Thyroid gland (tissue), 4 donors: ENCODE results near the gene HDAC11. TPM values are rescaled to one million over a fixed set of nuclear protein-coding genes. Genes with fewer than 3 reads are reported as not detected.

Experiments
- DNase-seq, 2 donors: peaks; one replicate each; pipeline ENCODE4 v3.0.0-alpha.2; 2019
- H3K27ac ChIP-seq, 3 donors: fragments of 200-600 bp; sonication (generic); 1 replicate in 2 of 3; 2 replicates in 1 of 3; pipeline ENCODE4 v1.5.1; 2016 to 2019; ENCODE audit warnings: mild to moderate bottlenecking in 1 of 3, moderate library complexity in 1 of 3
- H3K27me3 ChIP-seq: fragments of 200-600 bp; sonication (generic); one replicate; pipeline ENCODE4 v1.5.1; 2019
- H3K36me3 ChIP-seq, 2 donors: fragments of 200-600 bp; sonication (generic); one replicate each; pipeline ENCODE4 v1.5.1; 2016 to 2019
- H3K4me1 ChIP-seq, 2 donors: fragments of 200-600 bp; sonication (generic); one replicate each; pipeline ENCODE4 v1.5.1; 2017 to 2019
- H3K4me3 ChIP-seq, 3 donors: fragments of 200-600 bp; sonication (generic); replicated peaks in 1 of 3; 1 replicate in 2 of 3; 2 replicates in 1 of 3; pipeline ENCODE4 v1.5.1; 2016; ENCODE audit warnings: mild to moderate bottlenecking in 1 of 3
- H3K9me3 ChIP-seq: fragments of 200-600 bp; sonication (generic); one replicate; pipeline ENCODE4 v1.5.1; 2017
- POLR2A ChIP-seq, 2 donors: fragments of 450-650 bp; IDR thresholded peaks; one replicate each; pipeline ENCODE4 v1.6.1; 2017; ENCODE audit warnings: antibody characterized with exemption in 2 of 2, mild to moderate bottlenecking in 2 of 2, moderate library complexity in 1 of 2
- WGBS, 2 donors: methylation state at CpG; one replicate each; pipeline ENCODE4 v1.1.5; 2017; 5-methylcytosine and 5-hydroxymethylcytosine counted together
- intact Hi-C: fragments of 100-400 bp; cut with DNase I; formaldehyde crosslinking; loops from one replicate; pipeline ENCODE4 v1.15.1; 2023
- total RNA-seq, 4 donors: library from RNA; depleted of rRNA; stranded (reverse); fragments of >200 nt; gene quantifications; one replicate each; pipeline ENCODE4 v1.2.3, GENCODE V29; 2016
- TF ChIP-seq, protein P1 (sequence below), 6 experiments: fragments of 200-600 bp in 3 of 6; fragments of 450-650 bp in 3 of 6; sonication (generic) in 3 of 6; IDR thresholded peaks; one replicate each; pipeline ENCODE4 v1.5.1; 2016 to 2019; ENCODE audit warnings: antibody characterized with exemption in 6 of 6, mild to moderate bottlenecking in 2 of 6, inconsistent platforms in 1 of 6, moderate library complexity in 1 of 6

Gene HDAC11
- total RNA-seq, 4 donors from 2014 or later, result 18.8 to 47.5 (median 30.8) TPM

- Histone ChIP-seq H3K27ac (peak overlapping the region in 1 of 3 donors; percentile 49), H3K27me3 (no peaks in the 10 kb centered on the region), H3K9me3 (no peaks in the 10 kb centered on the region), H3K4me1 (peaks cover 0 to 3% of the 10 kb centered on the region in 2 donors), H3K4me3 (no peak overlapping the region), H3K36me3 (no peaks in the 10 kb centered on the region)
- WGBS, 2 donors, result 65 to 68% methylated on average over 5 of the region's 5 CpGs
- intact Hi-C loops, result no loop called here
- TF ChIP-seq, protein P1, sequence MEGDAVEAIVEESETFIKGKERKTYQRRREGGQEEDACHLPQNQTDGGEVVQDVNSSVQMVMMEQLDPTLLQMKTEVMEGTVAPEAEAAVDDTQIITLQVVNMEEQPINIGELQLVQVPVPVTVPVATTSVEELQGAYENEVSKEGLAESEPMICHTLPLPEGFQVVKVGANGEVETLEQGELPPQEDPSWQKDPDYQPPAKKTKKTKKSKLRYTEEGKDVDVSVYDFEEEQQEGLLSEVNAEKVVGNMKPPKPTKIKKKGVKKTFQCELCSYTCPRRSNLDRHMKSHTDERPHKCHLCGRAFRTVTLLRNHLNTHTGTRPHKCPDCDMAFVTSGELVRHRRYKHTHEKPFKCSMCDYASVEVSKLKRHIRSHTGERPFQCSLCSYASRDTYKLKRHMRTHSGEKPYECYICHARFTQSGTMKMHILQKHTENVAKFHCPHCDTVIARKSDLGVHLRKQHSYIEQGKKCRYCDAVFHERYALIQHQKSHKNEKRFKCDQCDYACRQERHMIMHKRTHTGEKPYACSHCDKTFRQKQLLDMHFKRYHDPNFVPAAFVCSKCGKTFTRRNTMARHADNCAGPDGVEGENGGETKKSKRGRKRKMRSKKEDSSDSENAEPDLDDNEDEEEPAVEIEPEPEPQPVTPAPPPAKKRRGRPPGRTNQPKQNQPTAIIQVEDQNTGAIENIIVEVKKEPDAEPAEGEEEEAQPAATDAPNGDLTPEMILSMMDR (IDR thresholded peaks at IDR 0.05), result no peak
- TF ChIP-seq POLR2A (IDR thresholded peaks at IDR 0.05), result no peak
- peak; percentile 24 to 35 for DNase-seq
Observed at GRCh38 chr3:13543253-13543652, 63.1 kb downstream of the HDAC11 start.

DNA sequence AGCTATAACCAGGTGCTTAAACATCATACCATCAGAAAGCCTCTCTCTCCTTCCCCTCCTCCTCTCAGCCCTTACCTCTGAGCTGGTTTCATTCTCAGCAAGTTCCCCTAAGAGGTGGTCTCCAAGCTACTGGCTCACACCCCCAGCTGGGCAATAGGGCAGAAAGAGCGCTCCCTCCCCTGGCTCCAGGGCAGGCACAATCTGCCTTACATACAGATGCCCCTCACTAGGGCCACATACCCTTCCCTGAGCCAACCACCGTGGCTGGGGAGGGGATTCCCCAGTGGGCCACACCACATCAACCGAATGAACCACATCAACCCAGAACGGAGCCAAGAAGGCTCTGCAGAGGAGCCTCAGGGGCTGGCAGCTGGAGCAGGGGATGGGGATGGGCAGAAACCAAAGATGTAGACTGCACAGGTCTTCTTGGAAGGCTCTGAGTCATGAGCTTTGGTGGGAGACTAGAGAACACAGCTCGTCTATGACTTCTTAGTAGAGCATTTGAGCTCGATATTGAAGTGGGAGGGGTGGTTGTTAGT, 64.3 kb downstream of the HDAC11 start:
- DNase-seq, result no peak
- 53 to 66% methylated on average over 6 of the region's 6 CpGs for WGBS, 2 donors
- H3K9me3 ChIP-seq, result no peaks in the 10 kb centered on the region
- H3K36me3 ChIP-seq, result no peaks in the 10 kb centered on the region
- intact Hi-C loops, result no loop called here
- no peak overlapping the region for H3K27ac ChIP-seq
- no peaks in the 10 kb centered on the region for H3K27me3 ChIP-seq
- no peak for TF ChIP-seq POLR2A (IDR thresholded peaks at IDR 0.05)
- TF ChIP-seq, protein P1 (IDR thresholded peaks at IDR 0.05), result no peak
- no peak overlapping the region for H3K4me3 ChIP-seq
- peaks cover 0 to 8% of the 10 kb centered on the region in 2 donors for H3K4me1 ChIP-seq

GRCh38 chr3:13544951-13545651, 65.0 kb downstream of the HDAC11 start:
- H3K4me1 ChIP-seq, result peaks cover 0 to 8% of the 10 kb centered on the region in 2 donors
- WGBS, 2 donors, result 66 to 68% methylated on average over 9 of the region's 9 CpGs
- H3K36me3 ChIP-seq, result no peaks in the 10 kb centered on the region
- H3K27me3 ChIP-seq, result no peaks in the 10 kb centered on the region
- TF ChIP-seq, protein P1 (IDR thresholded peaks at IDR 0.05), result no peak
- no peak for TF ChIP-seq POLR2A (IDR thresholded peaks at IDR 0.05)
- H3K4me3 ChIP-seq, result no peak overlapping the region
- no peak for DNase-seq
- H3K9me3 ChIP-seq, result no peaks in the 10 kb centered on the region
- no peak overlapping the region for H3K27ac ChIP-seq
- intact Hi-C loops, result no loop called here

GRCh38 chr3:13545952-13546454, 65.9 kb downstream of the HDAC11 start:
- H3K4me1 ChIP-seq, result peaks cover 0 to 8% of the 10 kb centered on the region in 2 donors

More at GRCh38 chr3:13545952-13546454, 65.9 kb downstream of the HDAC11 start:
- no peaks in the 10 kb centered on the region for H3K9me3 ChIP-seq
- TF ChIP-seq, protein P1 (IDR thresholded peaks at IDR 0.05), result no peak
- no peak for TF ChIP-seq POLR2A (IDR thresholded peaks at IDR 0.05)
- H3K27ac ChIP-seq, result peak overlapping the region in 1 of 3 donors; percentile 17
- H3K4me3 ChIP-seq, result no peak overlapping the region
- H3K27me3 ChIP-seq, result no peaks in the 10 kb centered on the region
- intact Hi-C loops, result no loop called here
- no peak for DNase-seq
- H3K36me3 ChIP-seq, result no peaks in the 10 kb centered on the region
- WGBS, 2 donors, result 85% methylated on average over 9 of the region's 9 CpGs
